Parathyroid adenoma (tissue), 2 donors: ENCODE data around the gene LARGE1.

Experiments
- H2AFZ ChIP-seq: fragments of 300-600 bp; sonication (generic); one replicate; pipeline ENCODE4 v1.7.0; 2017; ENCODE audit warnings: antibody characterized with exemption, mild to moderate bottlenecking
- H3K27ac ChIP-seq: fragments of 300-600 bp; sonication (generic); one replicate; pipeline ENCODE4 v1.7.0; 2017
- H3K27me3 ChIP-seq: fragments of 300-600 bp; sonication (generic); one replicate; pipeline ENCODE4 v1.7.0; 2017; ENCODE audit warnings: low read length; ENCODE audit not compliant: control insufficient read depth, insufficient read depth
- H3K36me3 ChIP-seq: fragments of 300-600 bp; sonication (generic); one replicate; pipeline ENCODE4 v1.7.0; 2017; ENCODE audit warnings: low read length; ENCODE audit not compliant: control insufficient read depth, insufficient read depth
- H3K4me1 ChIP-seq: fragments of 300-600 bp; sonication (generic); one replicate; pipeline ENCODE4 v1.7.0; 2017; ENCODE audit warnings: control low read depth
- H3K4me2 ChIP-seq: fragments of 300-600 bp; sonication (generic); one replicate; pipeline ENCODE4 v1.7.0; 2017; ENCODE audit warnings: low read length
- H3K4me3 ChIP-seq: fragments of 300-600 bp; sonication (generic); one replicate; pipeline ENCODE4 v1.7.0; 2017; ENCODE audit warnings: low read depth, low read length
- H3K79me2 ChIP-seq: fragments of 300-600 bp; sonication (generic); one replicate; pipeline ENCODE4 v1.7.0; 2017; ENCODE audit warnings: control low read depth
- H3K9ac ChIP-seq: fragments of 300-600 bp; sonication (generic); one replicate; pipeline ENCODE4 v1.7.0; 2017; ENCODE audit warnings: mild to moderate bottlenecking
- H3K9me3 ChIP-seq: fragments of 300-600 bp; sonication (generic); one replicate; pipeline ENCODE4 v1.7.0; 2017; ENCODE audit warnings: low read length; ENCODE audit not compliant: control insufficient read depth
- CTCF ChIP-seq: fragments of 300-600 bp; sonication (generic); IDR thresholded peaks from one replicate; pipeline ENCODE4 v1.7.0; 2017; ENCODE audit warnings: antibody characterized with exemption, mild to moderate bottlenecking
- donor health status: primary hyperparathyroidism.

LARGE1 gene

GRCh38 chr22:33325232-33326004 lies 594.9 kb downstream of the LARGE1 start:
- no peaks in the 10 kb centered on the region for H3K36me3 ChIP-seq
- TF ChIP-seq CTCF, result no peak
- no peak overlapping the region for H3K9ac ChIP-seq
- no peaks in the 10 kb centered on the region for H3K79me2 ChIP-seq
- no peak overlapping the region for H3K27ac ChIP-seq
- no peak overlapping the region for H2AFZ ChIP-seq
- H3K4me1 ChIP-seq, result no peaks in the 10 kb centered on the region
- no peak overlapping the region for H3K4me3 ChIP-seq
- H3K9me3 ChIP-seq, result no peaks in the 10 kb centered on the region
- no peaks in the 10 kb centered on the region for H3K27me3 ChIP-seq
- H3K4me2 ChIP-seq, result no peak overlapping the region

GRCh38 chr22:33324228-33324627 lies 596.0 kb downstream of the LARGE1 start:
- Histone ChIP-seq H3K36me3 (no peaks in the 10 kb centered on the region), H2AFZ (no peak overlapping the region), H3K4me2 (no peak overlapping the region), H3K9me3 (no peaks in the 10 kb centered on the region), H3K9ac (no peak overlapping the region), H3K4me1 (no peaks in the 10 kb centered on the region), H3K4me3 (no peak overlapping the region), H3K27ac (no peak overlapping the region), H3K27me3 (no peaks in the 10 kb centered on the region), H3K79me2 (no peaks in the 10 kb centered on the region)
- no peak for TF ChIP-seq CTCF

- Histone ChIP-seq H3K27me3 (no peaks in the 10 kb centered on the region), H3K9ac (no peak overlapping the region), H3K79me2 (no peaks in the 10 kb centered on the region), H3K4me1 (no peaks in the 10 kb centered on the region), H3K4me2 (no peak overlapping the region), H3K4me3 (no peak overlapping the region), H3K9me3 (no peaks in the 10 kb centered on the region), H3K27ac (no peak overlapping the region), H2AFZ (no peak overlapping the region), H3K36me3 (no peaks in the 10 kb centered on the region)
- no peak for TF ChIP-seq CTCF
Observed at GRCh38 chr22:33321466-33321865, 598.8 kb downstream of the LARGE1 start.

- no peak overlapping the region for H2AFZ ChIP-seq
- H3K79me2 ChIP-seq, result no peaks in the 10 kb centered on the region
- no peak overlapping the region for H3K4me2 ChIP-seq
- no peaks in the 10 kb centered on the region for H3K27me3 ChIP-seq
- H3K27ac ChIP-seq, result no peak overlapping the region
- no peaks in the 10 kb centered on the region for H3K4me1 ChIP-seq
- H3K9ac ChIP-seq, result no peak overlapping the region
- no peak for TF ChIP-seq CTCF
- H3K9me3 ChIP-seq, result no peaks in the 10 kb centered on the region
- H3K36me3 ChIP-seq, result no peaks in the 10 kb centered on the region
- H3K4me3 ChIP-seq, result no peak overlapping the region
Observed at GRCh38 chr22:33315954-33316353, 604.3 kb downstream of the LARGE1 start.

GRCh38 chr22:33315117-33315516 lies 605.2 kb downstream of the LARGE1 start:
- H3K36me3 ChIP-seq, result no peaks in the 10 kb centered on the region
- H2AFZ ChIP-seq, result no peak overlapping the region

More at GRCh38 chr22:33315117-33315516, 605.2 kb downstream of the LARGE1 start:
- Histone ChIP-seq H3K27ac (no peak overlapping the region), H3K9me3 (no peaks in the 10 kb centered on the region), H3K9ac (no peak overlapping the region), H3K4me1 (no peaks in the 10 kb centered on the region), H3K27me3 (no peaks in the 10 kb centered on the region), H3K79me2 (no peaks in the 10 kb centered on the region), H3K4me3 (no peak overlapping the region), H3K4me2 (no peak overlapping the region)
- no peak for TF ChIP-seq CTCF
